IMR-90 (cell line): ENCODE measurements around the gene CUTC. TPM values are rescaled to one million over a fixed set of nuclear protein-coding genes. Genes with fewer than 3 reads are reported as not detected.

Source experiments
- ATAC-seq: fragments of 200-7000 bp; cut with Tn5 transposase; 2 replicates; pipeline ENCODE4 v1.9.1; 2020; ENCODE audit warnings: low read depth, mild to moderate bottlenecking, moderate library complexity
- BruUV-seq: library from RNA; stranded (reverse); fragments of 400-500 nt; replicated peaks from 2 replicates; lab custom pipeline; 2021; lab: Mats Ljungman, UMichigan
- CTCF ChIA-PET: fragments of 300-600 bp; formaldehyde crosslinking; extraction: SDS; loops from one replicate; lab custom pipeline; 2021; ENCODE audit warnings: antibody characterized with exemption; lab: Yijun Ruan, JAX
- POLR2A ChIA-PET: fragments of 300-600 bp; sonication (Branson Sonifier 250); formaldehyde crosslinking; loops from one replicate; lab custom pipeline; 2022; ENCODE audit warnings: antibody characterized with exemption; ENCODE audit not compliant: unreplicated experiment; lab: Charles Lee
- DNase-seq: peaks from one replicate; pipeline ENCODE4 v3.0.0; 2013
- H2AFZ ChIP-seq: replicated peaks from 2 replicates; pipeline ENCODE3; 2013; ENCODE audit warnings: low read length, mild to moderate bottlenecking; ENCODE audit not compliant: poor library complexity
- H2AK5ac ChIP-seq: 2 replicates; pipeline ENCODE4 v1.6.1; 2013; ENCODE audit warnings: low read depth, low read length, inconsistent platforms
- H2AK9ac ChIP-seq: replicated peaks from 2 replicates; pipeline ENCODE3; 2013; ENCODE audit warnings: mild to moderate bottlenecking, low read depth, low read length, moderate library complexity; ENCODE audit not compliant: poor library complexity
- H2BK120ac ChIP-seq: 2 replicates; pipeline ENCODE4 v1.6.1; 2013; ENCODE audit warnings: low read depth, low read length, inconsistent platforms
- H2BK15ac ChIP-seq: 3 replicates; pipeline ENCODE4 v1.6.1; 2013; ENCODE audit warnings: low read depth, low read length, inconsistent platforms
- H2BK20ac ChIP-seq: 2 replicates; pipeline ENCODE4 v1.6.1; 2013; ENCODE audit warnings: low read depth, mild to moderate bottlenecking, inconsistent platforms, low read length, moderate library complexity
- H2BK5ac ChIP-seq: 2 replicates; pipeline ENCODE4 v1.6.1; 2013; ENCODE audit warnings: mild to moderate bottlenecking, low read depth, low read length, inconsistent platforms; ENCODE audit not compliant: poor library complexity, severe bottlenecking
- H3K14ac ChIP-seq: replicated peaks from 2 replicates; pipeline ENCODE4 v1.6.1; 2013; ENCODE audit warnings: low read depth, low read length, inconsistent platforms
- H3K18ac ChIP-seq: 2 replicates; pipeline ENCODE4 v1.6.1; 2013; ENCODE audit warnings: low read depth, low read length, control low read depth
- H3K23ac ChIP-seq: 2 replicates; pipeline ENCODE4 v1.6.1; 2013; ENCODE audit warnings: low read depth, low read length, inconsistent platforms
- H3K27ac ChIP-seq: 2 replicates; pipeline ENCODE4 v1.5.1; 2013; ENCODE audit warnings: mild to moderate bottlenecking, control low read depth, low read length; ENCODE audit not compliant: insufficient read depth
- H3K27me3 ChIP-seq: 2 replicates; pipeline ENCODE4 v1.6.1; 2013; ENCODE audit warnings: low read length; ENCODE audit not compliant: control insufficient read depth, insufficient read depth
- H3K36me3 ChIP-seq: 2 replicates; pipeline ENCODE4 v1.6.1; 2013; ENCODE audit warnings: low read length, mixed read lengths; ENCODE audit not compliant: control insufficient read depth, insufficient read depth
- H3K4ac ChIP-seq: 2 replicates; pipeline ENCODE4 v1.6.1; 2013; ENCODE audit warnings: low read depth, low read length, inconsistent platforms
- H3K4me1 ChIP-seq: 2 replicates; pipeline ENCODE4 v1.6.1; 2013; ENCODE audit warnings: low read length, mixed read lengths; ENCODE audit not compliant: control insufficient read depth, insufficient read depth
- H3K4me2 ChIP-seq: 2 replicates; pipeline ENCODE4 v1.6.1; 2013; ENCODE audit warnings: low read depth, mild to moderate bottlenecking, control low read depth, low read length, moderate library complexity
- H3K4me3 ChIP-seq: 2 replicates; pipeline ENCODE4 v1.5.1; 2013; ENCODE audit warnings: low read depth, mild to moderate bottlenecking, control low read depth, low read length, moderate library complexity; ENCODE audit not compliant: insufficient read depth
- H3K56ac ChIP-seq: 2 replicates; pipeline ENCODE4 v1.6.1; 2013; ENCODE audit warnings: low read length, inconsistent platforms; ENCODE audit not compliant: insufficient read depth; ENCODE audit errors: extremely low read depth
- H3K79me1 ChIP-seq, 2 experiments: 2 replicates each; pipeline ENCODE4 v1.6.1; 2013; ENCODE audit warnings: low read length in 2 of 2, inconsistent platforms in 1 of 2, low read depth in 1 of 2
- H3K9ac ChIP-seq: 2 replicates; pipeline ENCODE4 v1.6.1; 2013; ENCODE audit warnings: low read depth, low read length, control low read depth
- H3K9me1 ChIP-seq: 2 replicates; pipeline ENCODE4 v1.6.1; 2013; ENCODE audit warnings: low read length, inconsistent platforms; ENCODE audit not compliant: insufficient read depth
- H3K9me3 ChIP-seq: 2 replicates; pipeline ENCODE4 v1.6.1; 2013; ENCODE audit warnings: low read length; ENCODE audit not compliant: control insufficient read depth, insufficient read depth
- H4K20me1 ChIP-seq: 2 replicates; pipeline ENCODE4 v1.6.1; 2013; ENCODE audit warnings: low read length, inconsistent platforms; ENCODE audit not compliant: insufficient read depth
- H4K5ac ChIP-seq: 2 replicates; pipeline ENCODE4 v1.6.1; 2013; ENCODE audit warnings: mild to moderate bottlenecking, low read depth, low read length, control low read depth
- H4K8ac ChIP-seq, 2 experiments: 2 replicates each; pipeline ENCODE4 v1.6.1; 2013; ENCODE audit warnings: low read depth in 2 of 2, low read length in 2 of 2, control low read depth in 1 of 2, inconsistent platforms in 1 of 2
- H4K91ac ChIP-seq: 2 replicates; pipeline ENCODE4 v1.6.1; 2013; ENCODE audit warnings: low read depth, low read length, inconsistent platforms; ENCODE audit not compliant: insufficient read depth
- BHLHE40 ChIP-seq: fragments of 150-350 bp; IDR thresholded peaks from 2 replicates; pipeline ENCODE4 v1.6.1; 2016; ENCODE audit warnings: mild to moderate bottlenecking, low read depth, low read length
- CHD1 ChIP-seq: IDR thresholded peaks from 2 replicates; pipeline ENCODE4 v1.6.1; 2012; ENCODE audit warnings: low read depth, low read length, improper control_type of control experiment
- ELK1 ChIP-seq: fragments of 150-350 bp; IDR thresholded peaks from 2 replicates; pipeline ENCODE4 v1.6.1; 2016; ENCODE audit warnings: low read depth, mild to moderate bottlenecking, low read length, moderate library complexity, borderline replicate concordance
- FOS ChIP-seq: fragments of 150-350 bp; IDR thresholded peaks from 2 replicates; pipeline ENCODE4 v1.6.1; 2016; ENCODE audit warnings: low read depth, low read length
- MAFK ChIP-seq: IDR thresholded peaks from 2 replicates; pipeline ENCODE4 v1.6.1; 2012; ENCODE audit warnings: low read depth, low read length, improper control_type of control experiment
- MAZ ChIP-seq: IDR thresholded peaks from 2 replicates; pipeline ENCODE4 v1.6.1; 2012; ENCODE audit warnings: low read depth, mild to moderate bottlenecking, low read length, improper control_type of control experiment, moderate library complexity, borderline replicate concordance
- MXI1 ChIP-seq: IDR thresholded peaks from 2 replicates; pipeline ENCODE4 v1.6.1; 2012; ENCODE audit warnings: low read depth, mild to moderate bottlenecking, low read length, moderate library complexity, borderline replicate concordance
- NFE2L2 ChIP-seq: fragments of 150-350 bp; IDR thresholded peaks from 2 replicates; pipeline ENCODE4 v1.6.1; 2016; ENCODE audit warnings: low read depth, mild to moderate bottlenecking, low read length
- POLR2A ChIP-seq: IDR thresholded peaks from 2 replicates; pipeline ENCODE4 v1.6.1; 2012; ENCODE audit warnings: mild to moderate bottlenecking, low read depth, low read length
- RAD21 ChIP-seq: IDR thresholded peaks from 2 replicates; pipeline ENCODE4 v1.6.1; 2012; ENCODE audit warnings: low read length, improper control_type of control experiment
- RCOR1 ChIP-seq: IDR thresholded peaks from 2 replicates; pipeline ENCODE4 v1.6.1; 2012; ENCODE audit warnings: mild to moderate bottlenecking, low read length, improper control_type of control experiment; ENCODE audit not compliant: insufficient replicate concordance
- RFX5 ChIP-seq: IDR thresholded peaks from 2 replicates; pipeline ENCODE4 v1.8.0; 2012; ENCODE audit warnings: low read depth, mild to moderate bottlenecking, low read length, moderate library complexity
- SMC3 ChIP-seq: fragments of 150-350 bp; IDR thresholded peaks from 2 replicates; pipeline ENCODE4 v1.6.1; 2016; ENCODE audit warnings: low read depth, mild to moderate bottlenecking, antibody characterized with exemption, low read length, moderate library complexity
- WGBS, 2 experiments: methylation state at CpG; one replicate each; pipeline versions ENCODE4 v1.1.5 to v1.1.7; 2013; ENCODE audit warnings: missing lambda C conversion rate in 2 of 2; ENCODE audit not compliant: insufficient read length in 1 of 2; ENCODE audit errors: extremely low coverage in 2 of 2; 5-methylcytosine and 5-hydroxymethylcytosine counted together
- dilution Hi-C: fragments of 300-500 bp; cut with HindIII; formaldehyde crosslinking; loops from one replicate; pipeline ENCODE4 v1.14.3; 2018; ENCODE audit warnings: low sequenced_read_pairs; ENCODE audit not compliant: unreplicated experiment
- in situ Hi-C: fragments of 300-500 bp; cut with MboI; formaldehyde crosslinking; loops from 3 replicates; pipeline ENCODE4 v1.14.3; 2019; ENCODE audit warnings: low sequenced_read_pairs, inconsistent platforms, mixed read lengths
- intact Hi-C: fragments of 100-400 bp; cut with micrococcal nuclease; formaldehyde crosslinking; loops from 2 replicates; pipeline ENCODE4 v1.10.0; 2022
- polyA plus RNA-seq, 3 experiments: library from polyadenylated mRNA; depleted of rRNA; stranded (reverse); fragments of >200 nt; gene quantifications; 2 replicates each; pipeline ENCODE4 v1.2.3, GENCODE V29; 2012; ENCODE audit warnings: low replicate concordance in 1 of 3
- total RNA-seq: library from RNA; depleted of rRNA; stranded (reverse); fragments of >200 nt; gene quantifications from 2 replicates; pipeline ENCODE4 v1.2.3, GENCODE V29; 2012
- TF ChIP-seq, protein P1 (sequence below): fragments of 150-350 bp; IDR thresholded peaks from 2 replicates; pipeline ENCODE4 v1.6.1; 2017; ENCODE audit warnings: mild to moderate bottlenecking, antibody characterized with exemption, low read length, low read depth
- TF ChIP-seq, protein P2 (sequence below): conservative IDR thresholded peaks from 2 replicates; pipeline ENCODE4 v1.5.1; 2012; ENCODE audit warnings: mild to moderate bottlenecking, low read depth, low read length, improper control_type of control experiment

Gene CUTC
- total and polyA plus RNA-seq, 2 of the 4 experiments (the other 2 are of a cell fraction): 7.0 to 10.2 TPM

- Histone ChIP-seq H4K20me1 (no peaks in the 10 kb centered on the region), H3K4me3 (no peak overlapping the region), H3K14ac (no peak overlapping the region), H4K5ac (no peak overlapping the region), H3K9ac (no peak overlapping the region), H3K9me1 (0 out of 2 replicates have a peak, but pooled peaks cover 5% of the 10 kb centered on the region), H3K4me2 (no peak overlapping the region), H2BK15ac (no peak overlapping the region), H4K8ac (no peak overlapping the region), H3K9me3 (peaks cover 6% of the 10 kb centered on the region), H3K56ac (no peak overlapping the region), H2BK20ac (no peak overlapping the region), H3K79me1 (peaks cover 8 to 22% of the 10 kb centered on the region in 2 experiments), H2BK5ac (no peak overlapping the region), H3K27ac (no peak overlapping the region), H2AK5ac (no peak overlapping the region), H3K27me3 (no peaks in the 10 kb centered on the region), H2BK120ac (no peak overlapping the region), H3K4me1 (peaks cover 8% of the 10 kb centered on the region), H2AFZ (no peak overlapping the region), H4K91ac (no peak overlapping the region), H3K4ac (no peak overlapping the region), H3K36me3 (peaks cover 28% of the 10 kb centered on the region), H3K23ac (no peak overlapping the region), H2AK9ac (no peak overlapping the region), H3K18ac (no peak overlapping the region)
- no CpG with 5 or more reads among the region's 2 CpGs for WGBS, 2 experiments
- BruUV-seq: no TSS peak
- intact Hi-C loops (no loop called here), dilution Hi-C loops (no loop called here), in situ Hi-C loops (loop anchor here (5.0 kb wide), 1 partner anchor 92 kb away; no protein-coding TSS in a partner anchor)
- ChIA-PET CTCF (no interaction called here), POLR2A (interaction anchor here (1.2 kb wide), 1 partner anchor 8 kb away, joined by 3 read pairs; the partner anchor contains the start of gene CUTC)
- DNase-seq (no peak), ATAC-seq (no peak)
- no peak for TF ChIP-seq RAD21
- no peak for TF ChIP-seq ELK1
- TF ChIP-seq, protein P1, sequence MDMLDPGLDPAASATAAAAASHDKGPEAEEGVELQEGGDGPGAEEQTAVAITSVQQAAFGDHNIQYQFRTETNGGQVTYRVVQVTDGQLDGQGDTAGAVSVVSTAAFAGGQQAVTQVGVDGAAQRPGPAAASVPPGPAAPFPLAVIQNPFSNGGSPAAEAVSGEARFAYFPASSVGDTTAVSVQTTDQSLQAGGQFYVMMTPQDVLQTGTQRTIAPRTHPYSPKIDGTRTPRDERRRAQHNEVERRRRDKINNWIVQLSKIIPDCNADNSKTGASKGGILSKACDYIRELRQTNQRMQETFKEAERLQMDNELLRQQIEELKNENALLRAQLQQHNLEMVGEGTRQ: no peak
- no peak for TF ChIP-seq MAZ
- no peak for TF ChIP-seq SMC3
- no peak for TF ChIP-seq NFE2L2
- TF ChIP-seq, protein P2, sequence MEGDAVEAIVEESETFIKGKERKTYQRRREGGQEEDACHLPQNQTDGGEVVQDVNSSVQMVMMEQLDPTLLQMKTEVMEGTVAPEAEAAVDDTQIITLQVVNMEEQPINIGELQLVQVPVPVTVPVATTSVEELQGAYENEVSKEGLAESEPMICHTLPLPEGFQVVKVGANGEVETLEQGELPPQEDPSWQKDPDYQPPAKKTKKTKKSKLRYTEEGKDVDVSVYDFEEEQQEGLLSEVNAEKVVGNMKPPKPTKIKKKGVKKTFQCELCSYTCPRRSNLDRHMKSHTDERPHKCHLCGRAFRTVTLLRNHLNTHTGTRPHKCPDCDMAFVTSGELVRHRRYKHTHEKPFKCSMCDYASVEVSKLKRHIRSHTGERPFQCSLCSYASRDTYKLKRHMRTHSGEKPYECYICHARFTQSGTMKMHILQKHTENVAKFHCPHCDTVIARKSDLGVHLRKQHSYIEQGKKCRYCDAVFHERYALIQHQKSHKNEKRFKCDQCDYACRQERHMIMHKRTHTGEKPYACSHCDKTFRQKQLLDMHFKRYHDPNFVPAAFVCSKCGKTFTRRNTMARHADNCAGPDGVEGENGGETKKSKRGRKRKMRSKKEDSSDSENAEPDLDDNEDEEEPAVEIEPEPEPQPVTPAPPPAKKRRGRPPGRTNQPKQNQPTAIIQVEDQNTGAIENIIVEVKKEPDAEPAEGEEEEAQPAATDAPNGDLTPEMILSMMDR: no peak
- no peak for TF ChIP-seq MXI1
- TF ChIP-seq MAFK: no peak
- TF ChIP-seq FOS: no peak
- TF ChIP-seq RCOR1: no peak
- TF ChIP-seq BHLHE40: no peak
- no peak for TF ChIP-seq RFX5
- TF ChIP-seq CHD1: no peak
- TF ChIP-seq POLR2A: no peak
Observed at GRCh38 chr10:99740260-99740659, 8.2 kb downstream of the CUTC start.
